Measurements from ENCODE around the gene PRADC1.
A peak's percentile ranks its signal among the peaks of the same experiment; 100 is the strongest.

Gene PRADC1

GRCh38 chr2:73202156-73203054 is 30.6 kb downstream of the PRADC1 start, which contains the start of gene NOTO:
NOTO (plus strand) TSS chr2:73202574; CDS start chr2:73202667, 93 bp downstream.
- DNase-seq (ENCODE audit: low spot score), result no peak

- DNase-seq (ENCODE audit: low spot score), result peak; percentile 18
Observed at GRCh38 chr2:73200281-73200680, 32.8 kb downstream of the PRADC1 start.

- no peak for DNase-seq (ENCODE audit: low spot score)
Observed at GRCh38 chr2:73197579-73197978, 35.5 kb downstream of the PRADC1 start.

GRCh38 chr2:73187549-73187948 is 45.5 kb downstream of the PRADC1 start:
- DNase-seq (ENCODE audit: low spot score), result no peak

- DNase-seq (ENCODE audit: low spot score), result no peak
Observed at GRCh38 chr2:73185965-73186364, 47.1 kb downstream of the PRADC1 start.
